Measurements from ENCODE around the gene LYPD3. TPM values are rescaled to one million over a fixed set of nuclear protein-coding genes. Genes with fewer than 3 reads are reported as not detected.
"Not testable (repeated sequence)": the region's sequence is repeated elsewhere in the genome, so short reads cannot be mapped to it uniquely, and the experiment has no call there.

LYPD3 gene
- total and polyA plus RNA-seq, 2 donors (not counting 1 experiment from before 2014, with no cell fraction given) = 0.35 to 0.50 TPM

GRCh38 chr19:43438291-43439031 lies 26.9 kb downstream of the LYPD3 start:
- H3K79me2 ChIP-seq (ENCODE audit: control insufficient read depth, insufficient read depth, low read length) = no peaks in the 10 kb centered on the region
- H4K20me1 ChIP-seq (ENCODE audit: control insufficient read depth, extremely low read depth, insufficient read depth, low read length) = no peaks in the 10 kb centered on the region
- peak overlapping the region; percentile 41 for H3K4me2 ChIP-seq (ENCODE audit: extremely low read depth, insufficient read depth, low read length)
- DNase-seq (ENCODE audit: low read depth in 2 of 2) = peak; percentile 53 to 84
- no peaks in the 10 kb centered on the region for H3K27me3 ChIP-seq (ENCODE audit: control insufficient read depth, insufficient read depth, low read length)
- no peak overlapping the region for H2AFZ ChIP-seq (ENCODE audit: low read length)
- H3K27ac ChIP-seq (ENCODE audit: insufficient read depth, low read length) = peak overlapping the region; percentile 1
- H3K4me1 ChIP-seq (ENCODE audit: control insufficient read depth, extremely low read depth, insufficient read depth, low read length) = no peaks in the 10 kb centered on the region
- H3K36me3 ChIP-seq (ENCODE audit: control insufficient read depth, insufficient read depth, low read length) = no peaks in the 10 kb centered on the region
- H3K9me3 ChIP-seq (ENCODE audit: control insufficient read depth, insufficient read depth, low read depth, low read length) = no peaks in the 10 kb centered on the region
- H3K9ac ChIP-seq (ENCODE audit: insufficient read depth, low read length) = no peak overlapping the region
- TF ChIP-seq EZH2 (IDR thresholded peaks at IDR 0.05; ENCODE audit: low read length, missing control alignments) (no peak), CTCF (conservative IDR thresholded peaks at IDR 0.05 in 1 of 2, IDR thresholded peaks at IDR 0.05 in 1 of 2; ENCODE audit: low read depth in 1 of 2, low read length in 2 of 2) (no peak)
- H3K4me3 ChIP-seq (replicated peaks in 1 of 4; ENCODE audit: control extremely low read depth in 1 of 4, insufficient read depth in 1 of 4, low read depth in 3 of 4, low read length in 4 of 4) = no peak overlapping the region

- Histone ChIP-seq H3K4me1 (ENCODE audit: control insufficient read depth, extremely low read depth, insufficient read depth, low read length) (no peaks in the 10 kb centered on the region), H3K9me3 (ENCODE audit: control insufficient read depth, insufficient read depth, low read depth, low read length) (no peaks in the 10 kb centered on the region), H2AFZ (ENCODE audit: low read length) (no peak overlapping the region), H3K4me3 (replicated peaks in 1 of 4; ENCODE audit: control extremely low read depth in 1 of 4, insufficient read depth in 1 of 4, low read depth in 3 of 4, low read length in 4 of 4) (no peak overlapping the region), H3K9ac (ENCODE audit: insufficient read depth, low read length) (no peak overlapping the region), H3K27ac (ENCODE audit: insufficient read depth, low read length) (no peak overlapping the region), H3K27me3 (ENCODE audit: control insufficient read depth, insufficient read depth, low read length) (no peaks in the 10 kb centered on the region), H3K79me2 (ENCODE audit: control insufficient read depth, insufficient read depth, low read length) (no peaks in the 10 kb centered on the region), H4K20me1 (ENCODE audit: control insufficient read depth, extremely low read depth, insufficient read depth, low read length) (no peaks in the 10 kb centered on the region), H3K4me2 (ENCODE audit: extremely low read depth, insufficient read depth, low read length) (no peak overlapping the region), H3K36me3 (ENCODE audit: control insufficient read depth, insufficient read depth, low read length) (no peaks in the 10 kb centered on the region)
- TF ChIP-seq EZH2 (IDR thresholded peaks at IDR 0.05; ENCODE audit: low read length, missing control alignments) (no peak), CTCF (conservative IDR thresholded peaks at IDR 0.05 in 1 of 2, IDR thresholded peaks at IDR 0.05 in 1 of 2; ENCODE audit: low read depth in 1 of 2, low read length in 2 of 2) (no peak)
- DNase-seq (ENCODE audit: low read depth in 2 of 2) = no peak
Measured at GRCh38 chr19:43437712-43438111, 27.7 kb downstream of the LYPD3 start.

- not testable (repeated sequence) for H3K27ac ChIP-seq (ENCODE audit: insufficient read depth, low read length); H3K9me3 ChIP-seq (ENCODE audit: control insufficient read depth, insufficient read depth, low read depth, low read length); H3K27me3 ChIP-seq (ENCODE audit: control insufficient read depth, insufficient read depth, low read length); H3K4me3 ChIP-seq (replicated peaks in 1 of 4; ENCODE audit: control extremely low read depth in 1 of 4, insufficient read depth in 1 of 4, low read depth in 3 of 4, low read length in 4 of 4); H3K9ac ChIP-seq (ENCODE audit: insufficient read depth, low read length); H3K4me1 ChIP-seq (ENCODE audit: control insufficient read depth, extremely low read depth, insufficient read depth, low read length); DNase-seq (ENCODE audit: low read depth in 2 of 2); H2AFZ ChIP-seq (ENCODE audit: low read length); H4K20me1 ChIP-seq (ENCODE audit: control insufficient read depth, extremely low read depth, insufficient read depth, low read length); H3K79me2 ChIP-seq (ENCODE audit: control insufficient read depth, insufficient read depth, low read length); H3K36me3 ChIP-seq (ENCODE audit: control insufficient read depth, insufficient read depth, low read length); H3K4me2 ChIP-seq (ENCODE audit: extremely low read depth, insufficient read depth, low read length)
Measured at GRCh38 chr19:43437284-43437683, 28.1 kb downstream of the LYPD3 start.

All from fibroblast of lung (primary cell).